ENCODE measurements around the gene LAMTOR2. TPM values are rescaled to one million over a fixed set of nuclear protein-coding genes. Genes with fewer than 3 reads are reported as not detected.

Gene LAMTOR2
- total and polyA plus RNA-seq, 9 of the 15 experiments (the other 6 are each of a cell fraction or from before 2014, with no cell fraction given), result 39.0 to 161 (median 74.6) TPM

DNA sequence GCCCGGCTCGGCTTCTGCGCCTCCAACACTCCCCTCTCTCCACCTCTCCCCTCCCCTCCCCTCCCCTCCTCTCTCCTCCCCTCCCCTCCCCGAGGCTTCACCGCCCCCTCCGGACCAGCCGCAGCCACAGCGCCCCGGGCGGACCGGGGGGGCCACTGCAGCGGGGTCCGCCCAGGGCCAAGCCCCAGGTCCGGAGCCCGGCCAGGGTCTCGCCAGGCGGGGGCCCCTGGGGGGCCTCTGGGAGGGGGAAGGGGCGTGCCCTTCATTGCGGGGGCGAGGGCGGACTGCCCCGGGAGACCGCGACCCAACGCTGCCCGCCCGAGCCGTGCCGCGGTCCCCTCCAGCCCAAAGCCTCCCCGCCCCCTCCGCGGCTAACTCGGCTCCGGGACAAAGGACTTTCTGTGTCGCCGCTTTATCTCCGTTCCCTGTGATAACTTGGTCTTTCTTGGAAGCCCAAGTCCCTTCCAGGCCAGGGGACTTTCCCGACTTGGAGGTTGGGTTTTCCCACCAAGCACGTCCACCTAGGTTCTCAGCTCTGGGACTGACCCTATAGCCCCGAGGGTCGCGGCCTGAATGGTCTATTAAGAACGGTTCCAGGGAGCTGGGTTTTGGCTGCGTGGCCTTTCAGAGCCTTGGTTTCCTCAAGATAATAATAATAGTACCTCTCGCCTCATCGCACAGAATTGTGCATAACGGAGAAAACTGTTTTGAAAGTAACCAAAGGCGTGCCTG, 648 bp upstream of the LAMTOR2 start, which contains the start of gene UBQLN4 (continued):
- TF ChIP-seq, protein P1, sequence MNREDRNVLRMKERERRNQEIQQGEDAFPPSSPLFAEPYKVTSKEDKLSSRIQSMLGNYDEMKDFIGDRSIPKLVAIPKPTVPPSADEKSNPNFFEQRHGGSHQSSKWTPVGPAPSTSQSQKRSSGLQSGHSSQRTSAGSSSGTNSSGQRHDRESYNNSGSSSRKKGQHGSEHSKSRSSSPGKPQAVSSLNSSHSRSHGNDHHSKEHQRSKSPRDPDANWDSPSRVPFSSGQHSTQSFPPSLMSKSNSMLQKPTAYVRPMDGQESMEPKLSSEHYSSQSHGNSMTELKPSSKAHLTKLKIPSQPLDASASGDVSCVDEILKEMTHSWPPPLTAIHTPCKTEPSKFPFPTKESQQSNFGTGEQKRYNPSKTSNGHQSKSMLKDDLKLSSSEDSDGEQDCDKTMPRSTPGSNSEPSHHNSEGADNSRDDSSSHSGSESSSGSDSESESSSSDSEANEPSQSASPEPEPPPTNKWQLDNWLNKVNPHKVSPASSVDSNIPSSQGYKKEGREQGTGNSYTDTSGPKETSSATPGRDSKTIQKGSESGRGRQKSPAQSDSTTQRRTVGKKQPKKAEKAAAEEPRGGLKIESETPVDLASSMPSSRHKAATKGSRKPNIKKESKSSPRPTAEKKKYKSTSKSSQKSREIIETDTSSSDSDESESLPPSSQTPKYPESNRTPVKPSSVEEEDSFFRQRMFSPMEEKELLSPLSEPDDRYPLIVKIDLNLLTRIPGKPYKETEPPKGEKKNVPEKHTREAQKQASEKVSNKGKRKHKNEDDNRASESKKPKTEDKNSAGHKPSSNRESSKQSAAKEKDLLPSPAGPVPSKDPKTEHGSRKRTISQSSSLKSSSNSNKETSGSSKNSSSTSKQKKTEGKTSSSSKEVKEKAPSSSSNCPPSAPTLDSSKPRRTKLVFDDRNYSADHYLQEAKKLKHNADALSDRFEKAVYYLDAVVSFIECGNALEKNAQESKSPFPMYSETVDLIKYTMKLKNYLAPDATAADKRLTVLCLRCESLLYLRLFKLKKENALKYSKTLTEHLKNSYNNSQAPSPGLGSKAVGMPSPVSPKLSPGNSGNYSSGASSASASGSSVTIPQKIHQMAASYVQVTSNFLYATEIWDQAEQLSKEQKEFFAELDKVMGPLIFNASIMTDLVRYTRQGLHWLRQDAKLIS (CRISPR knock-in tag; IDR thresholded peaks at IDR 0.05), result no peak; the same call in 1 of the 2 replicates
- TF ChIP-seq, protein P2, sequence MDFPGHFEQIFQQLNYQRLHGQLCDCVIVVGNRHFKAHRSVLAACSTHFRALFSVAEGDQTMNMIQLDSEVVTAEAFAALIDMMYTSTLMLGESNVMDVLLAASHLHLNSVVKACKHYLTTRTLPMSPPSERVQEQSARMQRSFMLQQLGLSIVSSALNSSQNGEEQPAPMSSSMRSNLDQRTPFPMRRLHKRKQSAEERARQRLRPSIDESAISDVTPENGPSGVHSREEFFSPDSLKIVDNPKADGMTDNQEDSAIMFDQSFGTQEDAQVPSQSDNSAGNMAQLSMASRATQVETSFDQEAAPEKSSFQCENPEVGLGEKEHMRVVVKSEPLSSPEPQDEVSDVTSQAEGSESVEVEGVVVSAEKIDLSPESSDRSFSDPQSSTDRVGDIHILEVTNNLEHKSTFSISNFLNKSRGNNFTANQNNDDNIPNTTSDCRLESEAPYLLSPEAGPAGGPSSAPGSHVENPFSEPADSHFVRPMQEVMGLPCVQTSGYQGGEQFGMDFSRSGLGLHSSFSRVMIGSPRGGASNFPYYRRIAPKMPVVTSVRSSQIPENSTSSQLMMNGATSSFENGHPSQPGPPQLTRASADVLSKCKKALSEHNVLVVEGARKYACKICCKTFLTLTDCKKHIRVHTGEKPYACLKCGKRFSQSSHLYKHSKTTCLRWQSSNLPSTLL (IDR thresholded peaks at IDR 0.05), result no peak
- no peak for TF ChIP-seq ZNF146 (CRISPR knock-in tag; IDR thresholded peaks at IDR 0.05; ENCODE audit: unreplicated experiment)
- no peak for TF ChIP-seq SMARCA5 (IDR thresholded peaks at IDR 0.05)
- no peak for TF ChIP-seq ZNF175 (CRISPR knock-in tag; IDR thresholded peaks at IDR 0.05; ENCODE audit: low read depth)
- no peak for TF ChIP-seq CAMTA2 (CRISPR knock-in tag; conservative IDR thresholded peaks at IDR 0.05)
- TF ChIP-seq, protein P3, sequence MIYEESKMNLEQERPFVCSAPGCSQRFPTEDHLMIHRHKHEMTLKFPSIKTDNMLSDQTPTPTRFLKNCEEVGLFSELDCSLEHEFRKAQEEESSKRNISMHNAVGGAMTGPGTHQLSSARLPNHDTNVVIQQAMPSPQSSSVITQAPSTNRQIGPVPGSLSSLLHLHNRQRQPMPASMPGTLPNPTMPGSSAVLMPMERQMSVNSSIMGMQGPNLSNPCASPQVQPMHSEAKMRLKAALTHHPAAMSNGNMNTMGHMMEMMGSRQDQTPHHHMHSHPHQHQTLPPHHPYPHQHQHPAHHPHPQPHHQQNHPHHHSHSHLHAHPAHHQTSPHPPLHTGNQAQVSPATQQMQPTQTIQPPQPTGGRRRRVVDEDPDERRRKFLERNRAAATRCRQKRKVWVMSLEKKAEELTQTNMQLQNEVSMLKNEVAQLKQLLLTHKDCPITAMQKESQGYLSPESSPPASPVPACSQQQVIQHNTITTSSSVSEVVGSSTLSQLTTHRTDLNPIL (CRISPR knock-in tag; IDR thresholded peaks at IDR 0.05), result no peak
- TF ChIP-seq DDX20 (tag; IDR thresholded peaks at IDR 0.05; ENCODE audit: low read depth), result no peak
- TF ChIP-seq KLF10 (CRISPR knock-in tag; IDR thresholded peaks at IDR 0.05), result no peak
- TF ChIP-seq, protein P4, sequence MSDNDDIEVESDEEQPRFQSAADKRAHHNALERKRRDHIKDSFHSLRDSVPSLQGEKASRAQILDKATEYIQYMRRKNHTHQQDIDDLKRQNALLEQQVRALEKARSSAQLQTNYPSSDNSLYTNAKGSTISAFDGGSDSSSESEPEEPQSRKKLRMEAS (CRISPR knock-in tag; IDR thresholded peaks at IDR 0.05), result no peak
- TF ChIP-seq, protein P5, sequence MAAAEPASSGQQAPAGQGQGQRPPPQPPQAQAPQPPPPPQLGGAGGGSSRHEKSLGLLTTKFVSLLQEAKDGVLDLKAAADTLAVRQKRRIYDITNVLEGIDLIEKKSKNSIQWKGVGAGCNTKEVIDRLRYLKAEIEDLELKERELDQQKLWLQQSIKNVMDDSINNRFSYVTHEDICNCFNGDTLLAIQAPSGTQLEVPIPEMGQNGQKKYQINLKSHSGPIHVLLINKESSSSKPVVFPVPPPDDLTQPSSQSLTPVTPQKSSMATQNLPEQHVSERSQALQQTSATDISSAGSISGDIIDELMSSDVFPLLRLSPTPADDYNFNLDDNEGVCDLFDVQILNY (CRISPR knock-in tag; IDR thresholded peaks at IDR 0.05), result no peak
- TF ChIP-seq NEUROD1 (IDR thresholded peaks at IDR 0.05; ENCODE audit: borderline replicate concordance, low read depth, low read length, partially characterized antibody), result no peak
- no peak for TF ChIP-seq TARDBP (IDR thresholded peaks at IDR 0.05)
- TF ChIP-seq RBM14 (IDR thresholded peaks at IDR 0.05; ENCODE audit: borderline replicate concordance, insufficient read depth, low read depth, low read length), result no peak
- TF ChIP-seq, protein P6, sequence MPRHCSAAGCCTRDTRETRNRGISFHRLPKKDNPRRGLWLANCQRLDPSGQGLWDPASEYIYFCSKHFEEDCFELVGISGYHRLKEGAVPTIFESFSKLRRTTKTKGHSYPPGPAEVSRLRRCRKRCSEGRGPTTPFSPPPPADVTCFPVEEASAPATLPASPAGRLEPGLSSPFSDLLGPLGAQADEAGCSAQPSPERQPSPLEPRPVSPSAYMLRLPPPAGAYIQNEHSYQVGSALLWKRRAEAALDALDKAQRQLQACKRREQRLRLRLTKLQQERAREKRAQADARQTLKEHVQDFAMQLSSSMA (CRISPR knock-in tag; IDR thresholded peaks at IDR 0.05), result no peak
- peak; percentile 50 to 75; a peak in 3 of 4 replicates for TF ChIP-seq MAZ (CRISPR knock-in tag; conservative IDR thresholded peaks at IDR 0.05 in 1 of 2, IDR thresholded peaks at IDR 0.05 in 1 of 2)
- TF ChIP-seq ZNF696 (CRISPR knock-in tag; conservative IDR thresholded peaks at IDR 0.05), result no peak
- TF ChIP-seq MYBL2 (IDR thresholded peaks at IDR 0.05; ENCODE audit: low read depth), result no peak
- TF ChIP-seq MYBL2 (CRISPR knock-in tag; IDR thresholded peaks at IDR 0.05; ENCODE audit: borderline replicate concordance), result no peak
